ENCODE results near the gene PCCA.

Gene PCCA

GRCh38 chr13:100528820-100529219, 439.9 kb downstream of the PCCA start:
- in situ Hi-C loops (cut with MboI; ENCODE audit: low pct_unique_long_range_greater_than_20kb, low sequenced_read_pairs, unreplicated experiment), result no loop called here
- no peak for DNase-seq (ENCODE audit: low spot score)
- no peak for TF ChIP-seq CTCF (IDR thresholded peaks at IDR 0.05; ENCODE audit: extremely low read depth, insufficient read depth, missing control alignments)

DNA sequence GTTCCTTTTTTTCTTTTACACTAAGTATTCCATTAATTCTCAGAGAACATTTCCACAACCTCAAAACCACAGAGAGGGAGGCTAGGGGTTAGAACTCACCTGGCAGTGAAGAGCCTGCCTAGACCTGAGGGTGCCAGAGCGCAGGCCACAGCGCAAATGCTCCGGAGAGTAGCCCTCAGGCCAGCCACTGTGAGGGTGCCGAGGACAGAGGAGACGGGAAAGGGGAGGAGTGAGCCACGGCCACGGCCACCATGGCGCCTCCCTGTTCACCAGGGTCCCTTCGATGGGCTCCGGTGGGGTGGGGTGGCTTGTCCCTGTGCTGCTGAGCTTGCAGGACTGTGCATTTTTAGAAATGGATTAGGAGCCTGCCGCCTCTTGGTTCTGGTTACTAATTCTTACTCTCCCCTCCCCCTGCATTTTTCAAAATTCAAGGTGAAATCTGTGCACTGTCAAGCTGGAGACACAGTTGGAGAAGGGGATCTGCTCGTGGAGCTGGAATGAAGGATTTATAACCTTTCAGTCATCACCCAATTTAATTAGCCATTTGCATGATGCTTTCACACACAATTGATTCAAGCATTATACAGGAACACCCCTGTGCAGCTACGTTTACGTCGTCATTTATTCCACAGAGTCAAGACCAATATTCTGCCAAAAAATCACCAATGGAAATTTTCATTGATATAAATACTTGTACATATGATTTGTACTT, 440.9 kb downstream of the PCCA start:
- in situ Hi-C loops (cut with MboI; ENCODE audit: low pct_unique_long_range_greater_than_20kb, low sequenced_read_pairs, unreplicated experiment), result no loop called here
- TF ChIP-seq CTCF (IDR thresholded peaks at IDR 0.05; ENCODE audit: extremely low read depth, insufficient read depth, missing control alignments), result no peak
- DNase-seq (ENCODE audit: low spot score), result no peak

DNA sequence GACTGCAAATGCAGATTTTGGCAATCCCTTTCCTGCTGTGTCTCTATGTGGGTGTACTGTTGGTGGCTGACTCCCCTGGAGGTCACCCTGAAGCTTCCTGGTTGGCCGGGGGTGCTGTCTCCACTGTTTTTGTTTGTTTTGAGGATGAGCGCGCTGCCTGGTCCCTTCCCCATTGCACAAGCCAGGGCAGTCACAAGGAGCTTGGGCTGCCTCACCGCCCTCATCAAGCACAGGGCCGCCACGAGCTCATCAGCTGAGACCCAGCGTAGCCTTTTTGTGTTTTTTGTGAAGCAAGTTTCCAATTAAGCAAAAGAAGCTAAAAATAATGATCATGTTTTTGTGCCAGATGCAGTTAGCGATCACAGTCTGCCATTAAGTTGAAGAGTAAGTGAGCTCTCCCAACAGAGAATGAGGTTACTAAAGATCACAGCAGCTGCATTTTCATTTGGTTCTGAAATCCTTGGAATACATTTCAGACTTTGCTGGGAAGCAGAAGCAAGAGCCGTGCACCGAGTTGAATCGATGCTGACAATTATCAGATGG, 441.8 kb downstream of the PCCA start:
- DNase-seq (ENCODE audit: low spot score), result no peak
- TF ChIP-seq CTCF (IDR thresholded peaks at IDR 0.05; ENCODE audit: extremely low read depth, insufficient read depth, missing control alignments), result no peak
- in situ Hi-C loops (cut with MboI; ENCODE audit: low pct_unique_long_range_greater_than_20kb, low sequenced_read_pairs, unreplicated experiment), result no loop called here

DNA sequence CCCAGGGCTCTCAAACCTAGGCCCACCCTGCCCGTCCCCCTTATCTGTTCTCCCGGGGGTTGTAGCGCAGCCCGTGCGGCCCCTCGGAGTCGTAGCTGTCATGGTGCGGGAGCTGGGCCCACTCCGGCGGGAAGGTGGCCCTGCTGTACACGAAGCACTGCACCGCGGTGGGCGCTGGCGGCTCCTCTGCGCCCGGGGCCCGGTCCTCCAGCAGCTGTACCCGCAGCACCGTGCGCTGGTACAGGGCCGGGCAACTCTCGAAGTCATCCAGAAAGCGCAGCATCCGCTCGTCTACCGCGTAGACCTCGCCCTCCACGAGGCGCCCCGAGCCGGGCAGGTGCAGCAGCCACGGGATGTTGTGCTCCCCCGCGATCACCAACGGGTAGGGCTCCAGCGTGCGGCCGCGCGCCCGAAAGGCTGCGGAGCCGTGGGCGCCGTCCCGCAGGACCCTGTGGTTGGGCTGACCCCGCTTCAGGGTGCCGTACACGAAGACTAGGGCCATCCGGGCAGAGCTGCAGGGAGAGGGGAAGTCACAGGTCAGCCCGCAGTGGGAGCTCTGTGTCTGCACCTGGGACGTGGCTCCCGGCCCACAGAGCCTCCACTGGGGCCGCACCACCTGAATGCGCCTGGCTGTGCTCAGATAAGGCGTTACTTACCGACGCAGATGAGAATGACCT, 443.3 kb downstream of the PCCA start:
- DNase-seq (ENCODE audit: low spot score), result no peak
- TF ChIP-seq CTCF (IDR thresholded peaks at IDR 0.05; ENCODE audit: extremely low read depth, insufficient read depth, missing control alignments), result no peak
- in situ Hi-C loops (cut with MboI; ENCODE audit: low pct_unique_long_range_greater_than_20kb, low sequenced_read_pairs, unreplicated experiment), result no loop called here

DNA sequence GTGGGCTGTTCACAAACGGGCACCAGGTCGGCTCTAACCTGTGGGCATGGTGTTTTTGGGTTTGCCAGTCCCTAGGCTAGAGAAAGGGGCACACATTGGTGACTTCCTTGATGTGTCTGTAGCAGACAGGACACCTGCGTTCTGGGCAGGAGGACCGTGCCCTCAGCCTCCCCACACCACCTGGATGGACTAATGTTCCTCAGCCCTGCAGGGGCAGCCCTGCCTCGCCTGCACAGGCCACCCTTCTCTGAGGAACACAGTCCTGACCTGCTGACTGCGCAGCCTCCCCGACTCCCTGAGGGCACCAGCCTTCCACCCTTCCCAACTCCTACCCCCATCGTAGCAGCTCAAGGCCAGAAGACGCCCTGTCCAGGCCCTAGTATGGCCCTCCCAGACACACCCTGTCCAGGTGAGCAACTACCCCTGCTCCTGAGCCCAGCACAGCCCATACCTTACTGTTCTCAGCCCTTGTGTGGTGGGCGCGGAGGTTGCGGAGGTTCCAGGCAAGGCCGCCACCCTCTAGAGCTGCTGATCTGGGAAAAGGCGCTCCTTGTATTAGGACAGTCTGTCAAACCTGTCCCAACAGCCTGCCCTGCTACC, 444.0 kb downstream of the PCCA start:
- DNase-seq (ENCODE audit: low spot score), result no peak
- TF ChIP-seq CTCF (IDR thresholded peaks at IDR 0.05; ENCODE audit: extremely low read depth, insufficient read depth, missing control alignments), result no peak
- in situ Hi-C loops (cut with MboI; ENCODE audit: low pct_unique_long_range_greater_than_20kb, low sequenced_read_pairs, unreplicated experiment), result no loop called here

- in situ Hi-C loops (cut with MboI; ENCODE audit: low pct_unique_long_range_greater_than_20kb, low sequenced_read_pairs, unreplicated experiment), result no loop called here
- no peak for TF ChIP-seq CTCF (IDR thresholded peaks at IDR 0.05; ENCODE audit: extremely low read depth, insufficient read depth, missing control alignments)
- no peak for DNase-seq (ENCODE audit: low spot score)
These were observed 444.7 kb downstream of the PCCA start for GRCh38 chr13:100533588-100534041.
